Coronary artery (tissue), 2 donors: Measurements from ENCODE around the gene GNPNAT1.
"Not testable (repeated sequence)": the region's sequence is repeated elsewhere in the genome, so short reads cannot be mapped to it uniquely, and the experiment has no call there.

ENCODE experiments used
- DNase-seq: peaks from one replicate; pipeline ENCODE4 v3.0.0-alpha.2; 2017; ENCODE audit warnings: low spot score
- H3K27ac ChIP-seq, 2 donors: fragments of 200-600 bp; sonication (generic); one replicate each; pipeline ENCODE4 v1.5.1; 2016 to 2019
- H3K4me3 ChIP-seq: fragments of 200-600 bp; sonication (generic); 2 replicates; pipeline ENCODE4 v1.5.1; 2016; ENCODE audit warnings: mild to moderate bottlenecking, moderate library complexity
- TF ChIP-seq, protein P1 (sequence below): fragments of 200-600 bp; sonication (generic); IDR thresholded peaks from one replicate; pipeline ENCODE4 v1.5.1; 2019; ENCODE audit warnings: antibody characterized with exemption

Gene GNPNAT1

DNA sequence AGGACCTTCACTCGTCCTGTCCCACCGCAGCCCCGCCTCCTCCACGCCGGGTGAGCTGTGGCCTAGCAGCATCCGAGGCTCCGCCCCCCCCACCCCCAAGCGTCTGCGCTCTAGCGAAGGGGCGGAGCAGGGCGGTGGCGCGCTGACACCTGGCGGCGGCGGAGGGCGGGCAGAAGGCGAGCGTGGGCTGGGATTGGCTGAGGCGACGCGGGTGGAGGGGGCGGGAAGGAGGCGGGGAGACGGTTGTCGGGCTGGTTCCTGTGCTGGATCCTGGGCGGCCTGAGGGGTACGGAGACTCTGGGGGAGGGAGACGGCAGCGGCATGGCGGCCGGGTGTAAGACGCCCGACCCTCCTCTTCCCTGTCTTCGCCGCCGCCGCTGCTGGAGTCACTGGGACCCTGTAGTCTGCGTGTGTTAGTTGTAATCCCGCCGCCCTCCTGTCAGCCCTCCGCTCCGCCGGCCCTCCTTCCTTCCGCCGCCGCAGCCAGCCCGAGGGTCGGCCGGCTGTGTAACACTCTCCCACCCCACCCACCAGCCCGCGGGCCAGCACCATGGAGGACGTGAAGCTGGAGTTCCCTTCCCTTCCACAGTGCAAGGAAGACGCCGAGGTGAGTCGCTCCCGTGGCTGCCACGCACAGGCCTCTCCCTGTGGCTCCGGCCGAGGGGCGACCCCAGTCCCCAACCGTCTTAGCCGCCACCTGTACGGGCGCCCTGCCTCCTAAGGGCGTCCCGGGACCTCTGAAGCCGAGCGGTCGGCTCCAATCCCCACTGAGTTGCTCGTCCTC, 61.3 kb downstream of the GNPNAT1 start, which contains the start of gene STYX:
Gene STYX, plus strand, starts transcription at position 242 of the 784 bp plus-strand sequence. Its CDS starts 309 bp downstream, at position 551.
- Histone ChIP-seq H3K27ac (peak within 1 kb of the TSS; percentile 73 to 96), H3K4me3 (peak within 1 kb of the TSS; percentile 97)
- peak; percentile 99 for DNase-seq
- TF ChIP-seq, protein P1, sequence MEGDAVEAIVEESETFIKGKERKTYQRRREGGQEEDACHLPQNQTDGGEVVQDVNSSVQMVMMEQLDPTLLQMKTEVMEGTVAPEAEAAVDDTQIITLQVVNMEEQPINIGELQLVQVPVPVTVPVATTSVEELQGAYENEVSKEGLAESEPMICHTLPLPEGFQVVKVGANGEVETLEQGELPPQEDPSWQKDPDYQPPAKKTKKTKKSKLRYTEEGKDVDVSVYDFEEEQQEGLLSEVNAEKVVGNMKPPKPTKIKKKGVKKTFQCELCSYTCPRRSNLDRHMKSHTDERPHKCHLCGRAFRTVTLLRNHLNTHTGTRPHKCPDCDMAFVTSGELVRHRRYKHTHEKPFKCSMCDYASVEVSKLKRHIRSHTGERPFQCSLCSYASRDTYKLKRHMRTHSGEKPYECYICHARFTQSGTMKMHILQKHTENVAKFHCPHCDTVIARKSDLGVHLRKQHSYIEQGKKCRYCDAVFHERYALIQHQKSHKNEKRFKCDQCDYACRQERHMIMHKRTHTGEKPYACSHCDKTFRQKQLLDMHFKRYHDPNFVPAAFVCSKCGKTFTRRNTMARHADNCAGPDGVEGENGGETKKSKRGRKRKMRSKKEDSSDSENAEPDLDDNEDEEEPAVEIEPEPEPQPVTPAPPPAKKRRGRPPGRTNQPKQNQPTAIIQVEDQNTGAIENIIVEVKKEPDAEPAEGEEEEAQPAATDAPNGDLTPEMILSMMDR: no peak

DNA sequence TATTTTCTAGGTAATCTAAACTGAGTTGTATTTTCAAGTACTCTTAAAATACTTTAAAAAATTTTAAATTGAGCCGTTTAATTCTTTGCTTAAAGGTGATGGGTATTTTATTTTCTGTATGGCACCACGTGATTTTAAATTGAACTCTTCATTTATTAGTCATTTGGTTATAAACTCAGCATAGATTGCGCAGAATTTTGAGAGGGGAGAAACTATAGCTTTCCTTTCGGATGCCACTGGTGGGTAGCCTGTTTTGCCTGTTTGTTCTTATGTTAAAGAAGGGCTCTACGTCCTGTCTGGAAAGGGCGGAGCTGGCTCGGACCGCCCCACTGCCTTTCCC, 61.9 kb downstream of the GNPNAT1 start:
- Histone ChIP-seq H3K27ac (peak overlapping the region; percentile 62 to 96), H3K4me3 (peak overlapping the region; percentile 97)
- no peak for DNase-seq
- TF ChIP-seq, protein P1: no peak

DNA sequence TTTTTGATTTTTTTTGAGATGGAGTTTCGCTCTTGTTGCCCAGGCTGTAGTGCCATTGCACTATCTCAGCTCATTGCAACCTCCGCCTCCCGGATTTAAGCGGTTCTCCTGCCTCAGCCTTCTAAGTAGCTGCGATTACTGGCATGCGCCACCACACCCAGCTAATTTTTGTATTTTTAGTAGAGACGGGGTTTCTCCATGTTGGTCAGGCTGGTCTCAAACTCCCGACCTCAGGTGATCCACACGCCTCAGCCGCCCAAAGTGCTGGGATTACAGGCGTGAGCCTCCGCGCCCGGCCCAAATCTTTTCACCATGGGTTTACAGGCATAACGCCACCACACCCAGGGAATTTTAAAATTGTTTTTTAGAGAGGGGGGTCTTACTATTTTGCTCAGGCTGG, 62.4 kb downstream of the GNPNAT1 start:
- not testable (repeated sequence) for H3K27ac ChIP-seq, H3K4me3 ChIP-seq, DNase-seq

DNA sequence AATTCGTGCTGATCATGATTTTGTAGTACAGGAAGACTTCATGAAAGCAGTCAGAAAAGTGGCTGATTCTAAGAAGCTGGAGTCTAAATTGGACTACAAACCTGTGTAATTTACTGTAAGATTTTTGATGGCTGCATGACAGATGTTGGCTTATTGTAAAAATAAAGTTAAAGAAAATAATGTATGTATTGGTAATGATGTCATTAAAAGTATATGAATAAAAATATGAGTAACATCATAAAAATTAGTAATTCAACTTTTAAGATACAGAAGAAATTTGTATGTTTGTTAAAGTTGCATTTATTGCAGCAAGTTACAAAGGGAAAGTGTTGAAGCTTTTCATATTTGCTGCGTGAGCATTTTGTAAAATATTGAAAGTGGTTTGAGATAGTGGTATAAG, 63.9 kb downstream of the GNPNAT1 start:
- not testable (repeated sequence) for H3K27ac ChIP-seq, DNase-seq, H3K4me3 ChIP-seq
